ENCODE results near the gene SEPTIN1. TPM values are rescaled to one million over a fixed set of nuclear protein-coding genes. Genes with fewer than 3 reads are reported as not detected.
"Not testable (repeated sequence)": the region's sequence is repeated elsewhere in the genome, so short reads cannot be mapped to it uniquely, and the experiment has no call there.

SEPTIN1 gene
- total RNA-seq, 2 experiments from 2014 or later, result 155 to 159 TPM

DNA sequence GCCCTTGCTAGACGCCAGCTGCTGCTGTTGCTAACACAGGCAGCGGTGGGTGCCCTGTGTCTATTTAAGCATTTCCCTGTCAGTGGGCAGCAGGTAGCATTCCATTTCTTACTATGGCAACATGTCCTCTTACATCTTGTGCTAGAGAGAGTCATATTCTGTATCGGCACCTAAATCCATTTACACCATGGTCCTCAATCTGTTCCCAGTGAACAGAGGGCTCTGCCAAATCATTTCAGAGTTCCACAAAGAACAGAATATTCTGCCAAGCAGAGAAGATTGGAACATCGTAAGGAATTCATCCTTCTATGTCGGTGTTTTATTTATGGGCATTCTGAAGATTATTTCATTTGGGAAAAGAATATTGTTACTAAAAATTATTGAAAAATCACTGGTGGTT, 43.6 kb downstream of the SEPTIN1 start:
- H3K4me1 Mint-ChIP-seq, result peaks cover 12% of the 10 kb centered on the region
- DNase-seq; intact Hi-C loops (cut with DNase I, micrococcal nuclease); H3K27ac Mint-ChIP-seq; H3K9me3 Mint-ChIP-seq (ENCODE audit: low read depth); H3K36me3 Mint-ChIP-seq (ENCODE audit: low read depth); H3K4me3 Mint-ChIP-seq; H3K27me3 Mint-ChIP-seq; ATAC-seq; CTCF ChIA-PET; POLR2A ChIA-PET: not testable (repeated sequence)

DNA sequence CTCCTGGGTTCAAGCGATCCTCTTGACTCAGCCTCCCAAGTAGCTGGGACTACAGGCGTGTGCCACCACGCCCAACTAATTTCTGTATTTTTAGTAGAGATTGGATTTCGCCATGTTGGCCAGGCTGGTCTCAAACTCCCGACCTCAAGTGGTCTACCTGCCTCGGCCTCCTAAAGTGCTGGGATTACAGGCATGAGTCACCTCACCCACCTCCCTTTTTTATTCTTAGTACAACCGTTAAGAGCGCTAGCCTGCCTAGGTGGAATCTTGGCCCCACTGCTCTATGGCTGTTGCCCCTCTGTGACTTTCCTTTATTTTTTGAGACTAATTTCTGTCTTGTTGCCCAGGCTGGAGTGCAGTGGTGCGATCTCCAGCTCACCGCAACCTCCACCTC, 44.4 kb downstream of the SEPTIN1 start:
- ATAC-seq; H3K9me3 Mint-ChIP-seq (ENCODE audit: low read depth); H3K4me3 Mint-ChIP-seq; H3K27me3 Mint-ChIP-seq; H3K36me3 Mint-ChIP-seq (ENCODE audit: low read depth); POLR2A ChIA-PET; H3K27ac Mint-ChIP-seq; DNase-seq; CTCF ChIA-PET; intact Hi-C loops (cut with DNase I, micrococcal nuclease): not testable (repeated sequence)
- H3K4me1 Mint-ChIP-seq, result peaks cover 12% of the 10 kb centered on the region

GRCh38 chr16:30335598-30336474, 46.5 kb downstream of the SEPTIN1 start:
- H3K27ac Mint-ChIP-seq, result peak overlapping the region; percentile 73
- intact Hi-C loops (cut with DNase I, micrococcal nuclease), result loop anchor here (1.0 to 2.0 kb wide), 8 partner anchors 19 to 322 kb away; partner anchors contain the start of genes CD2BP2 (in 2 of the 2), FBRS (in 1 of the 2), TBC1D10B (in 1 of the 2) and ZNF764 (in 1 of the 2)
- no peaks in the 10 kb centered on the region for H3K27me3 Mint-ChIP-seq
- peaks cover 22% of the 10 kb centered on the region for H3K4me1 Mint-ChIP-seq
- peaks cover 5% of the 10 kb centered on the region for H3K36me3 Mint-ChIP-seq (ENCODE audit: low read depth)
- ATAC-seq (peak; percentile 13), DNase-seq (peak; percentile 55)
- H3K9me3 Mint-ChIP-seq (ENCODE audit: low read depth), result no peaks in the 10 kb centered on the region
- CTCF ChIA-PET, result interaction anchor here (0.7 to 1.2 kb wide), 2 partner anchors 42 to 74 kb away, joined by 3 read pairs; no protein-coding TSS in a partner anchor
- peak overlapping the region; percentile 87 for H3K4me3 Mint-ChIP-seq
- POLR2A ChIA-PET, result interaction anchor here (0.6 to 1.1 kb wide), 4 partner anchors 8 to 298 kb away, joined by 3 to 9 read pairs (median 6); no protein-coding TSS in a partner anchor

GRCh38 chr16:30335028-30335597, 47.2 kb downstream of the SEPTIN1 start:
- ChIA-PET CTCF (interaction anchor here (0.6 to 1.2 kb wide), 3 partner anchors 43 to 120 kb away, joined by 3 read pairs; no protein-coding TSS in a partner anchor), POLR2A (interaction anchor here (0.7 to 1.1 kb wide), 3 partner anchors 36 to 200 kb away, joined by 3 to 7 read pairs (median 4); no protein-coding TSS in a partner anchor)
- not testable (repeated sequence) for H3K36me3 Mint-ChIP-seq (ENCODE audit: low read depth); H3K27me3 Mint-ChIP-seq; H3K9me3 Mint-ChIP-seq (ENCODE audit: low read depth)
- ATAC-seq (peak; percentile 84), DNase-seq (peak; percentile 91)
- Mint-ChIP-seq H3K4me3 (peak overlapping the region; percentile 87), H3K27ac (peak overlapping the region; percentile 73), H3K4me1 (peaks cover 23% of the 10 kb centered on the region)
- intact Hi-C loops (cut with DNase I, micrococcal nuclease), result loop anchor here (1.0 to 2.0 kb wide), 8 partner anchors 20 to 323 kb away; partner anchors contain the start of genes CD2BP2 (in 2 of the 2), FBRS (in 1 of the 2), TBC1D10B (in 1 of the 2) and ZNF764 (in 1 of the 2)

DNA sequence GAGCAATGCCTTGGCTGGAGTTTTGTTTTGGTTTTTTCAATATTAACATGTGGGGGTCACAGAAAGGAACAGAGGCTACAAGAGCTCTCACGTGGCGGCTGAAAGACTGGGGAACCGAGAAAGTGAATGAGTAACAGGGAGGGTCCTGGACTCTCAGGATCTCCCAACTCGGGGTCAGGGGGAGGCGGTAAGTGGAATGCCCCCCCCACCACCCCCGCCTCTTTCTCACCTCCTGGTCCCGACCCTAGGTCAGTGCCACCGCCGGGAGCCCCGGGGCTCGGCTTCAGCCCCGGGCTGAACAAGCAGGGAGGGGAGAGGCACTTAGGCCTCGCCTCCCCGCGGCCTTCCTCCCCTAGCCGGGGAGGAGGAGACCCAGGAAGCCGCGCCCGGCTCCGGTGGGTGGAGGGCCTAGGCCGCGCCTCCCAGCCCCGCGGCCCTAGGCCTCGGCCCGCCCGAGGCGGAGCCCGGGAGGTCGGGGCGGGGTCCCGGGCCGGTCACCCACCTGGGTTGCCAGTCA, 47.8 kb downstream of the SEPTIN1 start:
- not testable (repeated sequence) for H3K27me3 Mint-ChIP-seq; H3K36me3 Mint-ChIP-seq (ENCODE audit: low read depth); H3K9me3 Mint-ChIP-seq (ENCODE audit: low read depth)
- DNase-seq, result peak; percentile 90
- ATAC-seq, result peak; percentile 91
- peak overlapping the region; percentile 87 for H3K27ac Mint-ChIP-seq
- intact Hi-C loops (cut with DNase I, micrococcal nuclease), result loop anchor here in 1 of 2 experiments (2.0 kb wide), 1 partner anchor 20 kb away; the partner anchor contains the start of gene CD2BP2
- peak overlapping the region; percentile 87 for H3K4me3 Mint-ChIP-seq
- H3K4me1 Mint-ChIP-seq, result peaks cover 22% of the 10 kb centered on the region
- ChIA-PET POLR2A (interaction anchor here (0.7 kb wide), 1 partner anchor 201 kb away, joined by 4 read pairs; no protein-coding TSS in a partner anchor), CTCF (interaction anchor here (0.6 to 1.2 kb wide), 2 partner anchors 43 to 120 kb away, joined by 3 read pairs; no protein-coding TSS in a partner anchor)

Other genes starting within 250 kb of the SEPTIN1 start
- gene CORO1A, start 199.0 kb downstream of the SEPTIN1 start, total RNA-seq, result 1,000 to 10,000 TPM in 1 of 2 experiments, 100 to 1,000 TPM in 1; 997 to 1,175 TPM
- gene BOLA2B, start 188.9 kb downstream of the SEPTIN1 start, total RNA-seq, result 100 to 1,000 TPM; 188 to 190 TPM
- gene SLX1A, start 188.7 kb downstream of the SEPTIN1 start, total RNA-seq, result 10 to 100 TPM; 24.4 to 99.3 TPM
- gene SULT1A3, start 183.3 kb downstream of the SEPTIN1 start, total RNA-seq, result 10 to 100 TPM; 17.4 to 18.9 TPM
- 10 to 100 TPM; 10.5 to 11.3 TPM for gene NPIPB13, start 134.1 kb downstream of the SEPTIN1 start, total RNA-seq
- 10 to 100 TPM; 42.3 to 51.8 TPM for gene CD2BP2, start 27.3 kb downstream of the SEPTIN1 start, total RNA-seq
- gene TBC1D10B, start 12.1 kb downstream of the SEPTIN1 start, total RNA-seq, result 10 to 100 TPM; 38.1 to 43.4 TPM
- 1 to 10 TPM in 1 of 2 experiments, under 1 TPM in 1; 0.69 to 1.6 TPM for gene MYL11, start 7.8 kb downstream of the SEPTIN1 start, total RNA-seq
- gene ZNF48, start 12.9 kb upstream of the SEPTIN1 start, total RNA-seq, result 10 to 100 TPM; 10.6 to 11.0 TPM
- 1 to 10 TPM; 3.8 to 4.0 TPM for gene ZNF771, start 25.0 kb upstream of the SEPTIN1 start, total RNA-seq
- 100 to 1,000 TPM in 1 of 2 experiments, 10 to 100 TPM in 1; 89.3 to 102 TPM for gene DCTPP1, start 47.5 kb upstream of the SEPTIN1 start, total RNA-seq
- 10 to 100 TPM; 37.8 to 56.0 TPM for gene SEPHS2, start 63.3 kb upstream of the SEPTIN1 start, total RNA-seq
- gene ITGAL, start 90.2 kb upstream of the SEPTIN1 start, total RNA-seq, result 100 to 1,000 TPM; 210 to 222 TPM
- gene ZNF768, start 144.0 kb upstream of the SEPTIN1 start, total RNA-seq, result 10 to 100 TPM in 1 of 2 experiments, 1 to 10 TPM in 1; 8.9 to 11.1 TPM
- gene ZNF747, start 152.3 kb upstream of the SEPTIN1 start, total RNA-seq, result 1 to 10 TPM; 6.3 to 8.0 TPM
- gene ZNF764, start 175.8 kb upstream of the SEPTIN1 start, total RNA-seq, result 10 to 100 TPM in 1 of 2 experiments, 1 to 10 TPM in 1; 8.0 to 11.2 TPM
- gene ZNF688, start 189.2 kb upstream of the SEPTIN1 start, total RNA-seq, result 1 to 10 TPM; 7.1 to 9.1 TPM
- 10 to 100 TPM in 1 of 2 experiments, 1 to 10 TPM in 1; 9.2 to 10.8 TPM for gene ZNF785, start 203.1 kb upstream of the SEPTIN1 start, total RNA-seq
- gene ZNF689, start 227.8 kb upstream of the SEPTIN1 start, total RNA-seq, result 10 to 100 TPM in 1 of 2 experiments, 1 to 10 TPM in 1; 9.0 to 10.7 TPM

All from activated CD4-positive, alpha-beta T cell treated with anti-CD3 and anti-CD28 coated beads for 36 hours (primary cell).